ENCODE results near the gene LRRC8E. TPM values are rescaled to one million over a fixed set of nuclear protein-coding genes. Genes with fewer than 3 reads are reported as not detected.

LRRC8E gene
- total and polyA plus RNA-seq, 2 of the 8 experiments (the other 6 are each of a cell fraction or from before 2014, with no cell fraction given), result 2.7 to 2.9 TPM

DNA sequence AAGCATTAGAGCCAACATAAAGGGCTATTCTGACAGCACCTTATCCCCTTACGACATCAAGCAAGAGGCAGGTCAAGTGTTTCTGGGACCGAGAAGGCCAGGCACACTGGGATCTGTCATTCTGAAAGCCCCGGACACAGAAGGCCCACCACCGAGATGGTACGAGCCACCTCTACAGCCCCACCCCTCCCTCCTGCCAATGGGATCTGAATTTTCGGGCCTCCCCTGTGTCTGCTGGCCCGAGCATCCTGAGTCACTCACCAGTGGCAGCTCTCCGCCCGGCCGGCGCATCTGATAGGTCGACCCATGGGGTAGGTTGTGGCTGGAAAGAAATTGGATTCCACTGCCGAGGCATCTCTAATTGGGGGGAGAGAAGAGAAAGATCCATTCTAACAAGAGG is 52.5 kb downstream of the LRRC8E start:
- Histone ChIP-seq H4K20me1 (replicated peaks in 1 of 2; ENCODE audit: control insufficient read depth in 1 of 2, insufficient read depth in 2 of 2, low read length in 2 of 2) (peaks cover 0 to 5% of the 10 kb centered on the region in 2 experiments), H3K23me2 (ENCODE audit: low read depth, low read length) (peaks cover 3% of the 10 kb centered on the region; the same call in 1 of the 2 replicates), H3K4me1 (replicated peaks in 1 of 4; ENCODE audit: control insufficient read depth in 3 of 4, insufficient read depth in 4 of 4, low read length in 3 of 4) (peaks cover 0 to 3% (median 0%) of the 10 kb centered on the region in 4 experiments; a peak in 1 of 7 replicates), H3K79me2 (ENCODE audit: control insufficient read depth in 1 of 2, insufficient read depth in 2 of 2, low read length in 2 of 2) (peaks cover 5 to 28% of the 10 kb centered on the region in 2 experiments; a peak in 3 of 4 replicates), H3K56ac (replicated peaks; ENCODE audit: insufficient read length, low read depth, low read length) (no peak overlapping the region), H2AK5ac (ENCODE audit: low read depth, low read length) (no peak overlapping the region), H2BK5ac (ENCODE audit: low read depth, low read length) (no peak overlapping the region), H2BK12ac (ENCODE audit: low read depth, low read length) (no peak overlapping the region), H3K27ac (ENCODE audit: low read depth, low read length) (no peak overlapping the region), H4K91ac (replicated peaks; ENCODE audit: insufficient read length, low read length) (no peak overlapping the region), H2BK120ac (replicated peaks; ENCODE audit: low read depth, low read length) (no peak overlapping the region), H4K5ac (ENCODE audit: insufficient read length, low read depth, low read length) (no peak overlapping the region), H3K79me1 (ENCODE audit: low read depth, low read length) (peaks cover 8% of the 10 kb centered on the region), H2BK20ac (ENCODE audit: low read length) (no peak overlapping the region), H3K4me2 (ENCODE audit: insufficient read depth in 1 of 2, low read depth in 2 of 2, low read length in 2 of 2) (no peak overlapping the region), H3K4me3 (ENCODE audit: extremely low read depth in 1 of 4, insufficient read depth in 2 of 4, low read depth in 3 of 4, low read length in 4 of 4) (no peak overlapping the region), H3K36me3 (ENCODE audit: control insufficient read depth in 2 of 4, insufficient read depth in 4 of 4, low read length in 3 of 4) (peaks cover 4 to 51% (median 21%) of the 10 kb centered on the region in 4 experiments), H3K18ac (ENCODE audit: extremely low read depth, low read length) (no peak overlapping the region), H3K9ac (replicated peaks in 1 of 4; ENCODE audit: extremely low read depth in 1 of 4, low read depth in 3 of 4, low read length in 3 of 4) (no peak overlapping the region), H2BK15ac (ENCODE audit: low read length) (no peak overlapping the region), H3K14ac (ENCODE audit: insufficient read length) (no peak overlapping the region), H3K4ac (replicated peaks; ENCODE audit: insufficient read length, low read depth, low read length) (no peak overlapping the region), H3K27me3 (replicated peaks in 1 of 4; ENCODE audit: control insufficient read depth in 3 of 4, extremely low read depth in 1 of 4, insufficient read depth in 3 of 4, low read length in 3 of 4) (no peaks in the 10 kb centered on the region), H4K8ac (ENCODE audit: extremely low read depth, insufficient read depth, low read length) (no peak overlapping the region), H3K9me3 (ENCODE audit: insufficient read depth in 2 of 2, low read depth in 1 of 2, low read length in 1 of 2) (no peaks in the 10 kb centered on the region), H3K23ac (ENCODE audit: insufficient read length) (no peak overlapping the region), H2AFZ (ENCODE audit: low read length) (no peak overlapping the region)
- CTCF ChIA-PET (ENCODE audit: partially characterized antibody), result interaction anchor here (0.6 to 2.2 kb wide), 4 partner anchors 12 to 651 kb away, joined by 3 to 6 read pairs (median 4); partner anchors contain the start of gene MAP2K7
- DNase-seq (ENCODE audit: low read depth in 1 of 2, low spot score in 2 of 2) (no peak), FAIRE-seq (no peak)
- TF ChIP-seq RXRA (IDR thresholded peaks at IDR 0.05; ENCODE audit: insufficient read depth, low read depth, low read length) (no peak), FOSL1 (IDR thresholded peaks at IDR 0.05; ENCODE audit: insufficient read depth, low read depth, low read length) (no peak), SIX5 (IDR thresholded peaks at IDR 0.05; ENCODE audit: low read depth, low read length) (no peak)
- 96% methylated on average over 11 of the region's 13 CpGs; no CpG with 5 or more reads in 1 of the 2 experiments for WGBS, 2 experiments (ENCODE audit: extremely low coverage in 1 of 2, insufficient coverage in 1 of 2, insufficient read length in 1 of 2, insufficient replicate concordance in 2 of 2, low coverage in 1 of 2, low lambda C conversion rate in 2 of 2, missing lambda C conversion rate in 1 of 2)
- POLR2A ChIA-PET (ENCODE audit: partially characterized antibody), result interaction anchor here (6.4 to 13.5 kb wide), 3 partner anchors 10 to 19 kb away, joined by 52 to 205 read pairs (median 98); partner anchors contain the start of genes CTXN1 and SNAPC2

Data from H1 (cell line).